NCI-H2196 treated with DMSO at 0.1 percent for 48 hours (cell line): ENCODE results near the gene ZFYVE21.

Experiments
- DNase-seq: peaks from one replicate; lab custom pipeline; 2025; ENCODE audit not compliant: unreplicated experiment; lab: John Stamatoyannopoulos, UW

ZFYVE21 gene

GRCh38 chr14:103736546-103737431, 21.2 kb downstream of the ZFYVE21 start:
- no peak for DNase-seq

DNA sequence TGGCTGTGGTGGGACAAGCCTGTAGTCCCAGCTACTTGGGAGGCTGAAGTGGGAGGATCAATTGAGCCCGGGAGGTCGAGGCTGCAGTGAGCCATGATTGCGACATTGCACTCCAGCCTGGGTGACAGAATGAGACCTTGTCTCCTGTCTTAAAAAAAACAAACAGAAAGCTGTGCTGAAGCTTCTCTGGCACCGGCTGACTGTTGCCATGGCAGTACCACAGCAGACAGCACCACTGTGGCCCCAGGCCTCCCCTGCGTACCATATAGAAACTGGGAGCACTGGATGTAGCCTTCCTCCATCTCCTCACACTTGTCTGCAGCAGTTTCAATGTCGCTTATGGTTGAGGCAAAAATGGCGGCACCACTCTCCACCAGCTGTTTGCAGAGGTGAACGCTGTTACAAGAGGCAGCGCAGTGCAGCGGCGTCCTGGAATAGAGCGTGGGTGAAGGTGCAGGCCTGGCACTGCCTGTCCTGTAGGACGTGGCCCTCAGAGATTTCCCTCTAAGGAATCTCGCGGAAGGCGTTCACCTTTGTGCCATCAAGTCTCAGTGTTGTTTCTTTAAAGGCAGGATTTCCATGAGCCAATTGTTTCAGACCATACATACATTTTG, 21.9 kb downstream of the ZFYVE21 start:
- DNase-seq: no peak

DNA sequence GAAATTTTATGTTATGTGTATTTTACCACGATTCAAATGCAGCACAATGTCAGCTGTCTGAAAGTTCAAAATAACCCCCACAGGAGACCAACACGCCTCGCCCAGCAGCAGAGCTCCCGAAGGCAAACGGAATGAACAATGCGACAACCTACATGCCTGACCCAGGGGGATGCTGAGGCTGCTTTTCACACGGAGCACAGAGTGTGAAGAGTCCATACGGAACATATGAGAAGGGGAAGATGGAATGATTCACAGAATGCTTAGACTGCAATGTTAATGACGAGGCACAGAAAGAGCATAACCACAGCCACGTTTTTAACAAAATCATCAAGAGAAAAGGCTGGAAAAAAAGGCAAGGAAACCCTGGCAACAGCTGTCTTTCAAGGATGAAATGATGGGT, 22.6 kb downstream of the ZFYVE21 start:
- DNase-seq: no peak

- no peak for DNase-seq
Measured at GRCh38 chr14:103738701-103739451, 23.3 kb downstream of the ZFYVE21 start.

DNA sequence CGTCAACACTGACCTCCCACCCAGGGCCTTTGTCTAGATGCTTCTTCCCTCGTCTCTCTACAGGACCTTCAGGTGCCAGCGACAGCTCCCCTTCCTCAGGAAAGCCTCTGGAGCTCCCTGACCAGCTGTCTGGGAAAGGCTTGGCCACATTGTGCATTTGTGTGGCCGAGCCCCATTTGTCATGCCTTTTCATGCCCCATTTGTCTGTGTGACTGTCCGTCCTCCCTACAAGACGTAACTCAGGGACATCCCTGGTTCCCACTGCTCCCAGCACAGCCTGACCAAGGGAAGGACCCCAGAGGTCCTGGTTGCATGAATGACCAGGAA, 23.8 kb downstream of the ZFYVE21 start:
- no peak for DNase-seq

GRCh38 chr14:103739793-103740501, 24.3 kb downstream of the ZFYVE21 start:
- DNase-seq: no peak

- DNase-seq: no peak
Measured at GRCh38 chr14:103740991-103741689, 25.5 kb downstream of the ZFYVE21 start.

- DNase-seq: no peak
Measured at GRCh38 chr14:103741876-103742275, 26.3 kb downstream of the ZFYVE21 start.

DNA sequence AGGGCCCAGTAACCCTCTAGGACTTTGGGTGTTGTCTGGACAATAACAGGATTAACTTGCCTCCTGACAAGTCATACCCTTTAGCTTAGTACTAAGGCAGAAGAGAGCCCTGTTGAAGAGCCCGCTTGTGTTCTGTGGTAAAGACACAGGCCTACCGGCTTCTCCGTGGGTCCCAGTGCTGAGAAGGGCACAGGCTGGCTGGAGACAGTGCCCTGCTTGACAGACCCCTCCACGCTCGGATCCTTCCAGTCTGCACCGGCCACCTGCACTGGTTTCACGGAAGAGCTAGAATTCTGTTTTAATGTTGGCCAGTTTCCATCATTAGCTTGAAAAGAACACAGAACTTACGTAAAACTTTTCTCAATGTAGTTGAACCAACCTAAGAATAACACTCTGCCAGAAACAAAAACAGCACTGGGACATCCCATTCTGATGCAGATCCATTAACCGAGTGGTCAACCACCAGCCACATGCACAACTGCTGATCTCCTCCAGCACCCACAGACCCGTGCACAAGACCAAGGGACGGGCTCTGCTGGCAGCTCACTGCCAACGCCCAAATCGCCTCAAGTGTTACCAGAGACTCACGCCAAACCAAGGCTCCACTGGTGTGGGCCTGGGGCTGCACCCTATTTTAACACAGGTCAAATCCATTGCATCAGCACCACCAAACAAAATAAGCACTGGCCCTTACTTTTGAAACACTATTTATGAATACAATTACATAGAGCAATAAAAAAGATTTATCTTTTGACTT, 27.1 kb downstream of the ZFYVE21 start:
- DNase-seq: no peak

- DNase-seq: no peak
Measured at GRCh38 chr14:103743691-103744090, 28.1 kb downstream of the ZFYVE21 start.

DNA sequence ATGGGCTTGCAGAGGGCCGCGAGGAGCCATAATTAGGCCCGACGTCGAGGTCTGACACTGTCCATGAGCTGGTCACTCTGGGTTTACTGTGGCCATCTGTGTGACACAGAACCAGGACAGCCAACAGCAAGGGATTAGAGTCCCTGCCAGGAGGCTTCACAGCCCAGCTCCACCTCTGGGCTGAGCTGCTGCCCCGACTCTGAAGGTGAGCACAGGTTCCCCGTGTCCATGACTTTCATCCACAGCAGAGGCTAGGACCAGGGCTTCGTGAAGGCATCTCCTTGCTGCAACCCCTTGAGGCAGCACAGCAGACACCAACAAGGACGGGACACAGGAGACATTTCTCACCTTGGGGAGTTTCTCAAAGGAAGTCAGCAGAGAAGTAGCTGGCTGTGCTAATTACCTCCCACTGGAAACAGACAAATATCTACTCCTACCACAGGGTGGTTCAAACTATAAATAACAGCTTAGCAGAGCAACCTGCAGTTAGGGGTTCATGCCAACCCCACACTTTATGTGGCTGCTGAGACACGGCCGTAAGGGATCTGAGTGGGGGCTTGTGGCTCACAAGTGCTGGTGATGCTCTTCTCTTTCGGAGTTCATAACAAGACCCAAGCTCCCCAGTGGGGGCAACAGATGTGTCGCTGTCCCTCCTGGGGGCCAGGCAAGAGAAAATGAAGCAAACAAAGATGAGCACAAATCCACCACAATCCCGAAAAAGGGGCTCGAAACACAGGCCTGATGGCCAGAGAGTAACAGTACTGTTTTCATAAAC, 29.2 kb downstream of the ZFYVE21 start:
- no peak for DNase-seq

DNA sequence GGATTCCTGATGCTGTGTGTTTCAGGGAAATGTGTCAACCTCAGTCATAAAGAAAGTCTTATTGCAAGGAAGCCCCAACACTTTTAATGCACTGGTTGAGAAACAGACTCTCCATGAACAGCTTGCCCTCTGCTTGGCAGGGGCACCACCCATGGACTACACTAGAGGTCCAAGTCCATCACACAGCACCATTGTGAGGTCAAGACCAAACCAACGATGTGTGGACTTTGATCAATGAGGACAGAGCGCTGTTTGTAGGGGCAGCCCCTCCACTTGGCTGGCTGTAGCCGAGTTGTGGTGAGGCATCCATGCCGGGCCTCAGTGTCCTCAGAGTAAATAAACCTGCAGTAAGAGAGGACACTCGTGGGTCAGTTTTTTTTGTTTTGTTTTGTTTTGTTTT, 29.8 kb downstream of the ZFYVE21 start:
- DNase-seq: no peak

GRCh38 chr14:103746701-103747100, 31.1 kb downstream of the ZFYVE21 start:
- no peak for DNase-seq

- DNase-seq: no peak
Measured at GRCh38 chr14:103748534-103748857, 32.9 kb downstream of the ZFYVE21 start.

- no peak for DNase-seq
Measured at GRCh38 chr14:103749452-103749851, 33.8 kb downstream of the ZFYVE21 start.

DNA sequence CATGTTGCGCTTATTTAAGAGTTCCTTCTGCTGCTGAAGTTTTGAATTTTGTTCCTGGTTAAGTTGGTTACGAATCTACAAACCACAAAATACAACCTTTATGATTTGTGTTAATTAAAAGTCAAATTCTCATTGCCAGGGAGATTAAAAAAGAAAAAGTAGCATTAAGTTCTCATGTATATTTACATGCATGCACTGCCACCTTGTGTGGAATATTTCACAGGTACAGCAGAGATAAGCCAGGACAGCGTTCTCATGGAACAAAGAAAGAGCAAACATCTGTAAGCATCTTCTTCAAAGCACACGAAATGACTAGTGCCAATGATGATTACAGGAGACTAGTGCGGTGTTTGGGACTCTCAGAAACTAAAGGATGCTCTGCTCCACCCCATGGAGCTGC, 34.2 kb downstream of the ZFYVE21 start:
- no peak for DNase-seq

DNA sequence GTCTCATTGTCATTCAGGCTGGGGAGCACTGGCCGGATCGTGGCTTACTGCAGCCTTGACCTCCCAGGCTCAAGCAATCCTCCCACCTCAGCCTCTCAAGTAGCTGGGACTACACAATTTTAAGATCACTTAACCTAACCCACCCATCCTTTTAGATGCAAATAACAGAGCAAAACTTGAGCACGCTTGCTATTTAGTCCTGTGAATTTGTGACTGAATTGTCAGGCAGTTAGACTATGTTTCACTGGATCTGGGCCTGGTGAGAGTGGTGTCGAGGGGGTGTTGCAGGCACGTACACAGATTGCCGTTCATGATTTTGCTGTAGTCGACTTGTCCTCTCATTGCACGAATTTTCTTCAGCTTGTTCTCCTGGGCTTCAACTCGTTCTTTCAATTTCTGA, 38.2 kb downstream of the ZFYVE21 start:
- DNase-seq: no peak

DNA sequence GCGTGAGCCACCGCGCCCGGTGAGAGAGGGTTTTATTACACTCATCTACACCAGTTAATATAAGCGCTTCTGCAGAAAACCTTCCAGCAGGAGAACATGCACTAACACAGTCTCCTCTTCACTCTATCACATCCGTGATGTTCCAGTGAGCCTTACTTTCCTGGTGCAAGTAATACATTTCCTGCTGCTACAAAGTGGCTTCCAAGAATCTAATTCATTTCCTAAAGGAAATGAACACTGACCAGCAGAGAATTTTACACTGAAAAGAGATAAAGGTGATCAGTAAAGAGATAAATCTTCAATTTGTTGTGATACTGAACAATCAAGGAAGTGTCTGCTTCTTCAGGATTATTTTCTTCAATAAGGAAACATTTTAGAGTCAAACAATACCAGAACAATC, 39.5 kb downstream of the ZFYVE21 start:
- no peak for DNase-seq

DNA sequence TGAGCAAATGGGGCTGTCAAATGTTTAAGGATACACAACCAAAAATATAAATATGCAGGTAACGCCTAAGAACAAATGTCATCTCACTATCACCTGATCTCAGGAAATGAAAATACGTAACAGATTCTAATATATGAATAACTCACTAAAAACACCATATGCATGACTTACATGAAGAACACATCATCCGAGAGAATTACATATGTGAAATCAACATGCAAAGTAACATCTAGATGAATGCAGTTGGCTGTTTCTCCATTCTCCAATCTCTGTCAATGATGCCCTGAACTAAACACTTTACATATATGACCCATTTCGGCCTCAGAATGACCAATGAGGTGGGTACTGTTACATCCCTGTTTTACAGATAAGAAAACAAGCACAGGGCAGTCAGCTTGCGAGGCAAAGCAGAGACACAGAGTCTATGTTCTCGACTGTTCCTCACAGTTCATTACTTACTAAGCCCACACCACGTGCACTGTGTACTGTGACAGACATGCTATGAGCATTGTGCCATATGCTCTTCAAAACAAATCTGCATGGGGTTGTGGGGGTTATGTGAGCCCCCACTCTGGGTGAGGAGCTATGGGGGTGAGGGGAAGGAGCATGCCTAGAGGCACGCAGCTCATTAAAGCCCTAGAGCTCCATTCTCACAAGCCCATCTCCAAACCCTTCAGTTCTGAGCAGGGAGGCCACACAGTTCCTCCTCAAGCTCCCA, 42.6 kb downstream of the ZFYVE21 start:
- no peak for DNase-seq
